H9 (cell line): ENCODE data around the gene UBR2. TPM values are rescaled to one million over a fixed set of nuclear protein-coding genes. Genes with fewer than 3 reads are reported as not detected.

Experiments used
- DNase-seq: peaks from one replicate; pipeline ENCODE4 v3.0.0-alpha.2; 2017
- H2AFZ ChIP-seq: one replicate; pipeline ENCODE4 v1.6.1; 2013; ENCODE audit warnings: mild to moderate bottlenecking, low read length, control low read depth, moderate library complexity
- H2AK5ac ChIP-seq: 2 replicates; pipeline ENCODE4 v1.6.1; 2013; ENCODE audit warnings: low read length, control low read depth, mixed read lengths; ENCODE audit not compliant: insufficient read length
- H2BK120ac ChIP-seq: one replicate; pipeline ENCODE4 v1.6.1; 2013; ENCODE audit warnings: low read depth, mild to moderate bottlenecking, low read length, control low read depth, inconsistent platforms; ENCODE audit not compliant: poor library complexity, severe bottlenecking
- H2BK12ac ChIP-seq: 2 replicates; pipeline ENCODE4 v1.6.1; 2013; ENCODE audit warnings: low read length, control low read depth, mixed read lengths, low read depth; ENCODE audit not compliant: insufficient read length
- H2BK15ac ChIP-seq: 2 replicates; pipeline ENCODE4 v1.6.1; 2013; ENCODE audit warnings: low read depth, low read length, control low read depth
- H2BK20ac ChIP-seq: one replicate; pipeline ENCODE4 v1.6.1; 2013; ENCODE audit warnings: low read depth, mild to moderate bottlenecking, low read length, control low read depth, inconsistent platforms; ENCODE audit not compliant: poor library complexity, severe bottlenecking
- H2BK5ac ChIP-seq: 2 replicates; pipeline ENCODE4 v1.6.1; 2013; ENCODE audit warnings: low read length, control low read depth, mixed read lengths; ENCODE audit not compliant: insufficient read length
- H3K14ac ChIP-seq: 2 replicates; pipeline ENCODE4 v1.6.1; 2013; ENCODE audit warnings: low read length, control low read depth; ENCODE audit not compliant: insufficient read depth
- H3K18ac ChIP-seq: 2 replicates; pipeline ENCODE4 v1.6.1; 2013; ENCODE audit warnings: low read depth, mild to moderate bottlenecking, mixed read lengths, low read length, control low read depth; ENCODE audit not compliant: insufficient read length
- H3K23ac ChIP-seq: 2 replicates; pipeline ENCODE4 v1.6.1; 2013; ENCODE audit warnings: low read length, control low read depth, mixed read lengths, low read depth; ENCODE audit not compliant: insufficient read length
- H3K23me2 ChIP-seq: 2 replicates; pipeline ENCODE4 v1.6.1; 2013; ENCODE audit warnings: low read depth, mild to moderate bottlenecking, mixed read lengths, low read length, control low read depth; ENCODE audit not compliant: insufficient read length, poor library complexity, severe bottlenecking
- H3K27ac ChIP-seq: 2 replicates; pipeline ENCODE4 v1.5.1; 2013; ENCODE audit warnings: low read length, control low read depth, mixed read lengths, low read depth; ENCODE audit not compliant: insufficient read length
- H3K27me3 ChIP-seq: 2 replicates; pipeline ENCODE4 v1.6.1; 2013; ENCODE audit warnings: low read length, control low read depth, inconsistent platforms; ENCODE audit not compliant: insufficient read depth
- H3K4ac ChIP-seq: 2 replicates; pipeline ENCODE4 v1.6.1; 2013; ENCODE audit warnings: low read depth, mild to moderate bottlenecking, control low read depth, inconsistent platforms, low read length, moderate library complexity
- H3K4me1 ChIP-seq: 2 replicates; pipeline ENCODE4 v1.6.1; 2013; ENCODE audit warnings: low read length, control low read depth, inconsistent platforms; ENCODE audit not compliant: insufficient read depth
- H3K4me2 ChIP-seq: 2 replicates; pipeline ENCODE4 v1.6.1; 2013; ENCODE audit warnings: low read length, control low read depth, mixed read lengths; ENCODE audit not compliant: insufficient read length, insufficient read depth
- H3K56ac ChIP-seq: 2 replicates; pipeline ENCODE4 v1.6.1; 2013; ENCODE audit warnings: low read depth, mild to moderate bottlenecking, mixed read lengths, low read length, control low read depth; ENCODE audit not compliant: insufficient read length
- H3K79me1 ChIP-seq: 2 replicates; pipeline ENCODE4 v1.6.1; 2013; ENCODE audit warnings: low read depth, mild to moderate bottlenecking, moderate library complexity, low read length, control low read depth, inconsistent platforms; ENCODE audit not compliant: insufficient read depth, poor library complexity, severe bottlenecking
- H3K79me2 ChIP-seq: 2 replicates; pipeline ENCODE4 v1.6.1; 2013; ENCODE audit warnings: low read length, control low read depth, inconsistent platforms; ENCODE audit not compliant: insufficient read depth
- H3K9ac ChIP-seq: 2 replicates; pipeline ENCODE4 v1.6.1; 2013; ENCODE audit warnings: low read length, control low read depth, mixed read lengths; ENCODE audit not compliant: insufficient read length; ENCODE audit errors: extremely low read depth
- H3K9me3 ChIP-seq: one replicate; pipeline ENCODE4 v1.6.1; 2013; ENCODE audit warnings: low read depth, low read length, inconsistent platforms; ENCODE audit not compliant: control insufficient read depth
- H3T11ph ChIP-seq: one replicate; pipeline ENCODE4 v1.6.1; 2013; ENCODE audit warnings: mild to moderate bottlenecking, low read length, control low read depth, inconsistent platforms
- H4K20me1 ChIP-seq: one replicate; pipeline ENCODE4 v1.6.1; 2013; ENCODE audit not compliant: control insufficient read depth, insufficient read length, insufficient read depth
- H4K5ac ChIP-seq: 2 replicates; pipeline ENCODE4 v1.6.1; 2013; ENCODE audit warnings: low read depth, mild to moderate bottlenecking, mixed read lengths, low read length, control low read depth; ENCODE audit not compliant: insufficient read length
- H4K8ac ChIP-seq: replicated peaks from 2 replicates; pipeline ENCODE4 v1.6.1; 2013; ENCODE audit warnings: low read length, control low read depth, mixed read lengths, low read depth; ENCODE audit not compliant: insufficient read length
- H4K91ac ChIP-seq: 2 replicates; pipeline ENCODE4 v1.6.1; 2013; ENCODE audit warnings: low read depth, mild to moderate bottlenecking, moderate library complexity, mixed read lengths, low read length, control low read depth; ENCODE audit not compliant: insufficient read length
- H3K27ac Mint-ChIP-seq, 3 experiments: 2 replicates in 2 of 3; 3 replicates in 1 of 3; pipeline ENCODE4 v1.8.0; 2020 to 2021; ENCODE audit warnings: mixed read lengths in 3 of 3, mild to moderate bottlenecking in 1 of 3, moderate library complexity in 1 of 3
- H3K27me3 Mint-ChIP-seq: 2 replicates; pipeline ENCODE4 v1.8.0; 2021; ENCODE audit warnings: low read depth, mild to moderate bottlenecking, moderate library complexity, mixed read lengths
- H3K36me3 Mint-ChIP-seq, 3 experiments: 2 replicates in 2 of 3; 3 replicates in 1 of 3; pipeline ENCODE4 v1.8.0; 2020 to 2021; ENCODE audit warnings: low read depth in 3 of 3, mixed read lengths in 3 of 3; ENCODE audit not compliant: insufficient read depth in 1 of 3
- H3K4me1 Mint-ChIP-seq, 2 experiments: 2 replicates each; pipeline ENCODE4 v1.8.0; 2020; ENCODE audit warnings: mixed read lengths in 2 of 2
- H3K4me3 Mint-ChIP-seq, 2 experiments: 2 replicates in 1 of 2; 3 replicates in 1 of 2; pipeline ENCODE4 v1.8.0; 2020 to 2021; ENCODE audit warnings: mild to moderate bottlenecking in 2 of 2, mixed read lengths in 2 of 2, moderate library complexity in 1 of 2
- H3K9me3 Mint-ChIP-seq, 2 experiments: 2 replicates in 1 of 2; 3 replicates in 1 of 2; pipeline ENCODE4 v1.8.0; 2020; ENCODE audit warnings: mild to moderate bottlenecking in 2 of 2, mixed read lengths in 2 of 2, moderate library complexity in 1 of 2
- CTCF ChIP-seq: fragments of 200-600 bp; sonication (generic); conservative IDR thresholded peaks from 3 replicates; pipeline ENCODE4 v1.8.0; 2021; ENCODE audit warnings: antibody characterized with exemption, mild to moderate bottlenecking
- WGBS: extraction: QIAGEN DNeasy Blood & Tissue Kit; methylation state at CpG from one replicate; pipeline ENCODE4 v1.1.7; 2013; ENCODE audit warnings: missing lambda C conversion rate, low lambda C conversion rate, mixed read lengths; ENCODE audit not compliant: insufficient read length; ENCODE audit errors: extremely low coverage; 5-methylcytosine and 5-hydroxymethylcytosine counted together
- total RNA-seq: library from RNA; stranded (reverse); gene quantifications from 2 replicates; pipeline ENCODE4 v1.2.1, GENCODE V29; 2021

The UBR2 gene
- total RNA-seq, 1 experiment from 2014 or later = 18.7 TPM

- H4K91ac ChIP-seq = no peak overlapping the region
- H3K27ac Mint-ChIP-seq = no peak overlapping the region
These were observed 128.5 kb downstream of the UBR2 start for GRCh38 chr6:42692137-42692911.

More at GRCh38 chr6:42692137-42692911, 128.5 kb downstream of the UBR2 start:
- H3K36me3 Mint-ChIP-seq = peaks cover 22 to 58% (median 41%) of the 10 kb centered on the region in 3 experiments
- H3K9me3 ChIP-seq = no peaks in the 10 kb centered on the region
- no peaks in the 10 kb centered on the region for H3K4me1 ChIP-seq
- no peak for TF ChIP-seq CTCF
- H3K79me1 ChIP-seq = no peaks in the 10 kb centered on the region
- no peaks in the 10 kb centered on the region for H3K4me1 Mint-ChIP-seq
- H4K5ac ChIP-seq = no peak overlapping the region
- H4K20me1 ChIP-seq = no peaks in the 10 kb centered on the region
- no peaks in the 10 kb centered on the region for H3K27me3 Mint-ChIP-seq
- no peak overlapping the region for H3K27ac ChIP-seq
- no peak overlapping the region for H2AK5ac ChIP-seq
- H3K9me3 Mint-ChIP-seq = peaks cover 3 to 4% of the 10 kb centered on the region in 2 experiments; a peak in 3 of 5 replicates
- H2BK120ac ChIP-seq = no peak overlapping the region
- no peak for DNase-seq
- H3K4me2 ChIP-seq = no peak overlapping the region
- no peak overlapping the region for H3K9ac ChIP-seq
- no peak overlapping the region for H2BK20ac ChIP-seq
- no peak overlapping the region for H3K23ac ChIP-seq
- no CpG with 5 or more reads among the region's 4 CpGs for WGBS
- no peaks in the 10 kb centered on the region for H3K27me3 ChIP-seq
- no peak overlapping the region for H3K4ac ChIP-seq
- no peak overlapping the region for H3K56ac ChIP-seq
- H3K18ac ChIP-seq = no peak overlapping the region
- no peak overlapping the region for H2BK12ac ChIP-seq
- H3T11ph ChIP-seq = no peak overlapping the region
- H3K14ac ChIP-seq = no peak overlapping the region
- H2BK15ac ChIP-seq = no peak overlapping the region
- no peak overlapping the region for H3K4me3 Mint-ChIP-seq
- no peaks in the 10 kb centered on the region for H3K23me2 ChIP-seq
- H3K79me2 ChIP-seq = no peaks in the 10 kb centered on the region
- no peak overlapping the region for H4K8ac ChIP-seq
- no peak overlapping the region for H2AFZ ChIP-seq
- H2BK5ac ChIP-seq = no peak overlapping the region
